HPDE6-E6E7 (cell line): ENCODE data around the gene SYNPO.

Source experiments
- DNase-seq: peaks from one replicate; pipeline ENCODE4 v3.0.0; 2011; ENCODE audit warnings: missing footprints; ENCODE audit errors: extremely low spot score

Gene SYNPO

GRCh38 chr5:150607991-150608390 is 32.5 kb upstream of the SYNPO start:
- no peak for DNase-seq

DNA sequence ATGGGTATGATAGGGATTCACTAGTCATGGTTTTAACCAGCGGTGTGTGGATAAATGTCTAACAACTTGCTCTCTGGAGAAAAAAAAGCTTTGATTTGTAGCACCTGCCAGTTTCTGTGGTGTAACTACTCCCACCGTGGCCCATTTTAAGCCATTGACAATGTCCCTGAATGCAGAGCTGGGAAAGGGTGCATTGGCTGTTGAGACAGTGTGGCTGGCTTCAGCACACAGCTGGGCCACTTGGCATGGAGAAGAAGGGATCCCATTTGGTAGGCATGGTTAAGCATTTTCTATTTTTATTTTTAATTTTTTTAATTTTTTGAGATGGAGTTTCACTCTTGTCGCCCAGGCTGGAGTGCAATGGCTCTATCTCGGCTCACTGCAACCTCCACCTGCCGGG is 31.5 kb upstream of the SYNPO start:
- DNase-seq: no peak

DNA sequence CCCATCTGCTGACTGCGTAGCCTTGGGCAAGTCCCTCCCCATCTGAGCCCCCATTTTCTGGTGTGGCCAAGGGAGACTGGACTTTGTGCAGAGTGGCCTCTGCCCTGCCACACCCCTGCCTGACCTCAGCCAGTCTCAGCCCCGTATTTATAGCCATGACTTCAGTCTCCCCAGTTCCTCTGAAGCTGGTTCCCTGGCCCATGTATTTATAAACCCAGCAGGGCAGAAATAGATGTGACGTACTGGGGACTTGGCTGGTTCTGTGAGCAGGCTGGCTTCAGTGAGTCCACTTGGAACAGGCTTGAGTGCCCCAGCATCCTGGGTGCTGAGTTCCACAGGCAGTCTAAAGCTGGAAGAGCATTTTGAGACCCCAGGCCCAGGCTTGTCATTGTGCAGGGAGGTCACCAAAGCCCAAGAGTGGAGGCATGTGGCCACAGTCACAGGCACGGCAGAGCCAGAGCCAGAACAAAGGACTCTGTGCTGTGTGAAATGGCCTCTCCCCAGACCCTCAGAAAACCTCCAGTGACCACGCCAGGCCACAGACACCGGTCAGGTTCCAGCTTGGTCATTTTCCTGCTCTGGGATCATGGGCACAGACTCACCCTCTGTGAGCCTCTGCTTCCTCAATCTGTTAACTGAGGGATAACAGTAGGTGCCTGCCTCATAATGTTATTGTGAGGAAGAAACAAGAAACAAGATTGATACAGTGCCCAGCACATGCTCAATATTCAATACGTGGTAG is 30.4 kb upstream of the SYNPO start:
- no peak for DNase-seq

DNA sequence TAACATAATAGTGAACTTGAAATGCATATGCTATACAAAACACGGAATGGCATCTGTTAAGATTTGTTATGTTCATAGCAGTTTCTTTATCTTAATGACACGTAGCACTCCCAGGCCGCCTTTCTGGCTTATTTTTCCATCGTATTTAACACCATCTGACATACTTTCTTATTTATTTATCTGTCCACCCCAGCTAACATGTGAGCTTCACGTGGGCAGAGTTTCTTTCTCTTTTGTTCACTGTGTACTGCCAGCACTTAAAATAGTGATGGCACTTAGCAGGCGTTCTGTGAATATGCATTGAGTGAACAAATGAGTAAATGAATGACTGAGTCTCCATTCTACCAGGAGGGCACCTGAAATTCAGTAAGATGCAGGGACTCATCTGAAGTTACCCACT is 29.4 kb upstream of the SYNPO start:
- no peak for DNase-seq

DNA sequence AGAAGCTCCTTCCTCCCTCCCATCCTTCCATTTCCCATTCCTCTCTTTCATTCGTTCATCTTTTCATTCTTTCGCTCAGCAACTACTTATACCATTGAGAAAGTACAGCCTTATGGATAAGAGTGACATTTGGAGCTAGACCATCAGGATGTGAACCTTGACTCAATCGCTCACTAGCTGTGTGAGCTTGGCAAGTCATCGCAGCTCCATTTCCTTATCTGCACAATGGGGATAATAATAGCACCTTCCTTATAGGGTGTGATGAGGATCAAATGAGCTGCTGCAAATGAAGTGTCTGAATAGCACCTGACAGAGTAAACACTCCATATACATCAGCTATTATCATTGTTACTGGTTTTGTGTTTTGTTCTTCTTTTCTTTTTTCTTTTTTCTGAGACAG is 28.1 kb upstream of the SYNPO start:
- no peak for DNase-seq

- no peak for DNase-seq
Measured at GRCh38 chr5:150612905-150613670, 27.4 kb upstream of the SYNPO start.

DNA sequence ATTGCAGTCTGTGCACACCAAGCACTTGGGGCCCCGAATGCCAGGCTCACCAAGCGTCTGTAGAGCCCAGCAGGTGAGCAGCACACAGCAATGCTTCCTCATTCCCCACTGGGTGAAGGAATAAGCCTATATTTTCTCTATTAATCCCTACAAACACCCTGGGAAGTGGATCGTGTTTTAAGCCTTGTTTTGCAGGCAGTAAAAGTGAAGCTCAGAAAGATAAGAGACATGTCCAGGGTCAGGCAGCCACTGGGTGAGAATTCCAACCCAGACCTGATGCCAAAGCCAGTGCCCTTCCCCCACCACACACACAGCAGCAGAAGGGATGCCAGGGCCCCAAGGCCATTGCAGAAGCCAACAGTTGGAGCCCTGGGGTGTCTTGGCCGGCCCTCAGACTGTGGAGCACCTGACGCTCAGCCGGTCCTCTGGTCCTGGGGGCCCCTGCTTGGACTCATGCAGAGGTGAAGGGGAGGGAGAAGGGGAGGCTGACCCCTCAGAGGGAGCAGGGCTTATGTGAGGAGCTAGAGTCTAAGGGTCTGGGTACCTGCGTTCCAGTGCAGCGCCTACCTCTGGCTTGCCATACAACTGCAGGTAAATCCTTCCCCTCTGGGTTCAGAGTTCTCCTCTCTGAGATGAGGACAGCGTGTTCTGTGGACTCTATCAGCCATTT is 26.3 kb upstream of the SYNPO start:
- DNase-seq: no peak

- no peak for DNase-seq
Measured at GRCh38 chr5:150614661-150615060, 25.8 kb upstream of the SYNPO start.

- DNase-seq: no peak
Measured at GRCh38 chr5:150615141-150615699, 25.2 kb upstream of the SYNPO start.

DNA sequence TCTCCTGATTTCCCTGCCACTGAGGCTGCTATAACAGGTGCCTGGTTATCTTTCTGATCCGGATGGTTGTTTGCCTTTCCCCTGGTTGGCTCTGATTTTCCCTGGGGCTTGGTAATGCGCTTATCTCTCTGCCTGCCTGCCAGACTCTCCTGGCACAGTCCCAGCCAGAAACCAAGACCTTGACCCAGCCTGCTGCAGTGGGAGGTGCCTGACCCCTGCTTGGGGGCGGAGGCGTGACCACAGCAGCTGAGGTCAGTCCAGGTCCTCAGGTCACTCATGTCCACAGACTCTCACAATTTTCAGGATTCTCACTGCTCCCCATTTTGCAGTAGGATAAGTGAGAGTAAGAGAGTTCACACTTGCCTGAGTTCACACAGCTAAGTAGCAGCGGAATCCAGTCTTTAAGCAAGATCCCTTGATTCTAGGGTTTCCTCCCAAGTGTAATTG is 24.4 kb upstream of the SYNPO start:
- no peak for DNase-seq

DNA sequence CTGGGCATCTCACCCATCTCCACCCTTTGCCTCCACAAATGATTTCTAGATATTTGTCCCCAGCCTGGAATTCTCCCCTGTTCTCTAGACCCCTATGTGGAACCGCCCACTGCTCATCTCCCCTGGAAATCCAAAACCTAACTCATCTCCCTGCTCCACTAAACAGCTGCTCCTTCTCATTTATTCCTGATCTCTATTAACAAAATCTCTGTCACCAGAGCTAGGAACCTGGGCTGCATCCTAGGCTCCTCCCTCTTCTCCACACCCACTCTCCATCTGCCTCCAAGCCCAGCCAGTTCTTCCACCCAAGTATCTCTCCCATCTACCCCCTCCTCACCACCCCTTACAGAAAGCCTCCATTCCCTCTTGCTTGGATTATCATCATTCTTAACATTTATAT is 24.0 kb upstream of the SYNPO start:
- no peak for DNase-seq

- DNase-seq: no peak
Measured at GRCh38 chr5:150618163-150618562, 22.3 kb upstream of the SYNPO start.

- no peak for DNase-seq
Measured at GRCh38 chr5:150618588-150619281, 21.7 kb upstream of the SYNPO start.

GRCh38 chr5:150619359-150620230 is 20.9 kb upstream of the SYNPO start:
- no peak for DNase-seq

DNA sequence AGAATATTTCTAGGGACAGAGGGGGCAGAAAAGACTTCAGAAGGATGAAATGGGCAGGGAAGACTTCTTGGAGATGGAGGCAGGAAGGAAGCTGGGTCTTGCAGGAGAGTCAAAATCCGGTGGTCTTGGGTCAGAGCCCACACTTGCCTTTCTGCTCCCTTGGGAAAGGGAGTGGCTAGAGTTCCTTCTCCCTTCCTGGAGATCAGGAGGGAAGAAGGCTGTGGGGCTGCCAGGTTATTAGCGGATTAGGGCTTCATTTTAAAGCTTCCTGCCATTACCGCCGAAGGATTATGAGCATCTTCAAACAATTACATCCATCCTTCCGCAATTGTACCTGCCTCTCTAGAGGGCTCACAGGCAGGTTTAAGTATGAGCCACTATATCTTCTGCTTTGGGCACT is 19.2 kb upstream of the SYNPO start:
- no peak for DNase-seq

GRCh38 chr5:150622157-150622556 is 18.3 kb upstream of the SYNPO start:
- no peak for DNase-seq

GRCh38 chr5:150623152-150623877 is 17.1 kb upstream of the SYNPO start:
- DNase-seq: no peak

DNA sequence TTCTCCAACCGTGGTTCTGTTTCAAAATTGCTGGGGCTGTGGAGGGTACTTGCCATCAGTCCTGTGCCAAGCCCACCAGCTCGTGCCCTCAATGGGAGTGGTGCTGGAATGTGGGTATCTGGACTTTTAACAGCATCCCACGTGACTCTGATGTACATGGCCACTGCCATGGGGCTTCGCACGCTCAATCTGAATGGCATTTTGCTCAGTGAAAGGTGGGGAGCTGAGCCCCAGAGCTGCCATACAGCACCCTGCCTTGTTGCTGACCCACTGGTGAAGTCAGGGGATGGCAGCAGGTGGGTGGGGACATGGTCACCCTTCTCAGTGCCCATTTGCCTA is 16.6 kb upstream of the SYNPO start:
- no peak for DNase-seq

DNA sequence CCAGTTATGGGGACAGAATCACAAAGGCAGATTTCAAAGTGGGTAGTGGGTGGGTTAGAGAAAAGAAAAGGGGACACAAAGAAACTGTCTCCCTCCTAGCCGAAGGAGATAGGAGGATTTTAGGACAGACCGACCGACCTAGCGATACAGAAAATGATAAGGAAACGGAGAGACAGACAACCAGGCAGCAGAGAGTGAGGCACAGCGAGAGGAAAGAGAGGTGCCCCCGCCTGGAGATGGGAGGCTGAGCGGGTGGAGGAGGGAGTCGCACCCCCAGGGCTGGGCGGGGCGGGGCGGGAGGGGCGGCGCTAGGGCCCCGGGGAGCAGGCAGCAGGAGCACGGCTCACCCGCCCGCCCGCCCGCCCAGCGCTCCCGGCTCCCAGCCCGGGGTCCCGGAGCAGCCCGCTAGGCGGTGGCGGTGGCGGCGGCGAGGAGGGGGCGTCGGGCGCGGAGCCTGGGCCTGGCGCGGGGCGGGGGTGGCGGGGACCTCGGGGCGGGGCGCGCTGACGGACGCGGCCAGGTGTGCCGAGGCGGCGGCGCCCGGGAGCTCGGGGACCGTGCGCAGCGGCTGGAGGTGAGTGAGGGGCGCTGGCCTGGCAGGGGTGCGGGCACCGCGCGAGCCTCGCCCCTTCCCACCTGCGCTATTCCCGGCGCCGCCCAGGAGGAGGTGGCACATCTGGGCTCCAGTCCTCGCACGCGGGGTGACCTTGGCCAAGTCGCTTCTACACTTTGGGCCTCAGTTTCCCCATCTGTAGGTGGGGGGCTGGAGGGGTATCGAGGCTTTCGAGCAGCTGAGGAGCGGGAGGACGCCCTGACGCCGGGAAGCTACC is 15.9 kb upstream of the SYNPO start:
- DNase-seq: peak; percentile 68
